HG03095 (cell line): ENCODE measurements around the gene ATP8A1.

Experiments
- ATAC-seq: cut with Tn5 transposase; IDR thresholded peaks from one replicate; pipeline ENCODE4 v1.9.1; 2021; ENCODE audit warnings: moderate library complexity; ENCODE audit not compliant: unreplicated experiment

The ATP8A1 gene

GRCh38 chr4:42578187-42578586 lies 78.7 kb downstream of the ATP8A1 start:
- ATAC-seq: no peak

DNA sequence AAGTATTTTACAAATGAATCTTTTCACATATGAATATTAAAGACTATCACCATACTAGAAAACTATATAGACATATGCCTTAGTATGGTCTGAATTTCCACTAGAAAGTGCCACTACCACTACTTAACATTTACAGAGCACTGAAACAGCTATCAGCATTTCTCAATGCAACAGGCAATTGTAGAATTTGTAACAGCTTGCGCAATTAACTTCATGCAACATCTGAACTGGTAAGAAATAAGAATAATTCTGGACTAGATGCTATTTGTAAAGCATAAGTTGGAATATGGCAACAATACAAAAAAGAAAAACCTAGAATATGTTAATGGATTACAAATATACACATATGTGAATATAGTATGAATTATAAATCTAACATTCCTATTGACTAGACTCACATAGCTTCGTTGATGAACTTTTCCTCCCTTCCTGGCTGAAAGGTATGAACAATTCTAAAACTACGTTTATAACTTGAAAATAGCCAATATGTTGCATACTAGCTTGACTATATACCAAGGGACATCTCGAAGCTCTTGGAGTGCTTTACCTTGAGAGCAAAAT lies 82.0 kb downstream of the ATP8A1 start:
- ATAC-seq: no peak

- ATAC-seq: no peak
These were observed 83.7 kb downstream of the ATP8A1 start for GRCh38 chr4:42573249-42573648.

DNA sequence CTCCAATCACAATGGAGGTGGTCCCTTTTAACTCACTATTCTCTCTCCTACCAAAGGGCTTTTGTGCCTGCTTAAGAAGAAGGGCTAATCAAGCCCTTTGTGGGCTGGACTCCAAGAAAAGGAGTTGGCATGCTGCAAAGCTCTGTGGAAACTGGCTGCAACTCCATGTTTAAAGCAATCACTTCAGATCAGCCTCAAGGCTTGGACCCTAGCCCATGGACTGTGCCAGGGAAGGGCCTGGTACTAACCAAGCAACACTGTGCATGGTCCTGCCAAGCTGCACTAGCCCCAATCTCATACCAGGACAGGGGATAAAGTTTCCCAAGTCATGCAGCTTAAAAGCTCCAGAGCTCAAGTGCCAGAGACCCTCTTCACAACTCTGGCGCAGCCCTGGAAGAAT lies 86.7 kb downstream of the ATP8A1 start:
- ATAC-seq: no peak

DNA sequence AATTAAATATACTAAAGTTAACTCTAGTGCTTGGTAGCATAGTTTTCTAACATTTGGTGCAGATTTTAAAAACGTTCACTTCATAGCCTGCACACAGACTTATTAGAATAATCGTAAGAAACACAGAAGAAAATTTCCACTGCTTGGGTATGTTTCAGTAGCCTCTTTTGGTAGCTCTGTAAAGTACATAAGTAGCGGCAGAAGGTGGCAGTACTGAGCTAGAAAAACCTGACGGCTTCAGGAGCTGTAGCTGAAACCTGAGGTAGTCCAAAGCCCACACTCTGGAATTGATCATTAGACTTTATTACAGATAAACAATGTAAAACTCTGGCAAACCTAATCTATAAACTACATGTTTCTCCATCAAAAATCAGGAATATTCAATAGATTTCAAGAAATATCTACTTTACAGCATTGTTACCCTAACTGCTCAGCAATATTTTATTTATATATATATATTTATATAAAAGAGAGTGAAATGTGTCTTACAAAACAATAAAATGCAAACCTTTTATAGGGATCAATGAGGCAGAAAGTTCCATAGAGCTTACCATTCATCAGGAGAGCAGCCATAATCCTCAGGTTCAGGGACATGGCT lies 88.2 kb downstream of the ATP8A1 start:
- peak; percentile 93 for ATAC-seq

DNA sequence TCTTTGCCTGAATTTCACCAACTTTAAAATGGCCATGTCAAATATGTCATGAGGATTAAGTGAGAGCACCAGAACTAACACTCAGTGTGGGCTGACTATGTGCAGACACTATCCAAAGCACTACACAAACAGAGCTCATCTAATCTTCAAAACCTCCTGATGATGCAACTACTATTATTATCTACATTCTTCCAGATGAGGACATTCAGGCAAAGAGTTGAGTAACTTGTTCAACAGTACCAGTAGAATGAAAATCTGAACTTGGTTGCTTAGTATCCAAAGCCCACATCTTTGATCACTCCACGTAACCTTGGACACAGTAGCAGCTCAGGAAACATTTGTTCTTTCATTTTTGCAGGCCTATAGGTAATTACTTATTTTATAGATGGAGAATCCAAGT lies 90.1 kb downstream of the ATP8A1 start:
- no peak for ATAC-seq

GRCh38 chr4:42562016-42562415 lies 94.9 kb downstream of the ATP8A1 start:
- no peak for ATAC-seq

DNA sequence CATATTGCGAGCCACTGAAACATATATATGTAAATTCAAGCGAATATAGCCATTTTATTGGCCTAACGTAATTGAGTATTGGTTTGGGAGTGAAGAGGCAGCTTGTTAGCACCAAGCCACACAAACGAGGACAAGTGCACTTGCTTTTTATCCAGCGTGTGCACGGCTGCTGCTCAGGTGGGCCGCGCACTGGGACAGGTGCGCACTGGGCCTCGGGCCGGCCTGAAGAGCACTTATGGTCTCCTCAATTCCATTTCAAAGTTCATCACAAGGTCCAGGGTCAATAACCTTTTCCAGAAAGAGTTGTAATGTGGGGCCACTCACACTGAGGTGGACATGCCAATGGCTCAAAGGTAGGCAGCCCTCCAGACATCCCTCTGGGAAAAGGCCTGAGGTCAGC lies 95.9 kb downstream of the ATP8A1 start:
- ATAC-seq: no peak

- no peak for ATAC-seq
These were observed 96.4 kb downstream of the ATP8A1 start for GRCh38 chr4:42560467-42560861.

DNA sequence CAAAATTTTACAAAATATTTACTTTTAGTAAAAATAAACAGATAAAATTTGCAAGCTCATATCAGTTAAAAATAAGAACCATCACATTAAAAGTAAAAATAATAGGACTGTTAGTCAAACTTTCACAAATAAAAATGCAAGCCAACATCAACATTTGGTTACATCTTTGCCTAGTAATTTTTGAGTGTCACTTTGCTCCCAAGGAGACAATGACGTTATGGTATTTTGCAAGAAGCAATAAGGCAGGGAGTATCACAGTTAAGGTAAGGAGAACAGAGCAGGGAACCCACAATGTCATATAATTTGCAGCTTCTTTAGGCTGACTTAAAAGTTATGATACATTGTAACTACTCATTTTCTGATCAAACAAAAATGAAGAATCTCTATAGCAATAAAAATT lies 98.7 kb downstream of the ATP8A1 start:
- no peak for ATAC-seq

- no peak for ATAC-seq
These were observed 101.1 kb downstream of the ATP8A1 start for GRCh38 chr4:42555828-42556227.

GRCh38 chr4:42554072-42554471 lies 102.8 kb downstream of the ATP8A1 start:
- no peak for ATAC-seq

- ATAC-seq: no peak
These were observed 107.0 kb downstream of the ATP8A1 start for GRCh38 chr4:42549896-42550295.

- ATAC-seq: no peak
These were observed 109.1 kb downstream of the ATP8A1 start for GRCh38 chr4:42547805-42548204.

GRCh38 chr4:42543762-42544161 lies 113.1 kb downstream of the ATP8A1 start:
- ATAC-seq: no peak

GRCh38 chr4:42543126-42543525 lies 113.8 kb downstream of the ATP8A1 start:
- no peak for ATAC-seq

DNA sequence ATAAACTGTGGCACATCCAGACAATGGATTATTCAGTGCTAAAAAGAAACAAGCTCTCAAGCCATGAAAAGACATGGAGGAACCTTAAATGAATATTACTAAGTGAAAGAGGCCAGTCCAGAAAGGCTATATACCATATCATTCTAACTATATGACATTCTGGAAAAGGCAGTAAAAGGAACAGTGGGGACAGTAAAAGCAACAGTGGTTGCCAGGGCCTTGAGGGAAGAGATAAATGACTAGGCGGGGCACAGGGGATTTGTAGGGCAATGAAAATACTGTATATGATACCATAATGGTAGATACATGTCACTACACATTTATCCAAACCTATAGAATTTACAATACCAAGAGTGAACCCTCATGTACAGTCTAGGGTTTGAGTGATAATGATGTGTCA lies 115.3 kb downstream of the ATP8A1 start:
- ATAC-seq: no peak

DNA sequence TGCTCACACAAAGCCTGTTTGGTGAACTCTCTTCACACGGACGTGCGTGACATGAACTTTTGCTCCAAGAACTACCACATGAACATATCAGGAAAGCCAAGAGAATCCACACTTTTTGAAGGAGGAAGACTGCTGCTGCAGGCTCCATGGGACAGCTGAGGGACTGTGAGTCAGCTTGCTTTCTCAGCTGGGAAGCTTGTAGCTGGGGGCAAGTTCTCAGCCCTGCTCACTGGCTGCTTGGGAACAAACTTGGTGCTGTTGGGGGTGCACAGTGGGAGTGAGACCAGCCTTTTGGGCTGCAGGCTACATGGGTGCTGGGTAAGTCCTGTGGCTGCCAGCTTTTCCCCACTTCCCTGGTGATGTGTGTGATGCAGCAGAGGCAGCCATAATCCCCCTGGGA lies 123.9 kb downstream of the ATP8A1 start:
- ATAC-seq: no peak

- ATAC-seq: no peak
These were observed 125.4 kb downstream of the ATP8A1 start for GRCh38 chr4:42531341-42532030.

- no peak for ATAC-seq
These were observed 133.7 kb downstream of the ATP8A1 start for GRCh38 chr4:42523066-42523718.

GRCh38 chr4:42519803-42520417 lies 137.0 kb downstream of the ATP8A1 start:
- no peak for ATAC-seq
